HG03565 (cell line): ENCODE measurements around the gene SIK3.
A peak's percentile ranks its signal among the peaks of the same experiment; 100 is the strongest.
"Not testable (repeated sequence)": the region's sequence is repeated elsewhere in the genome, so short reads cannot be mapped to it uniquely, and the experiment has no call there.

Source experiments
- ATAC-seq: cut with Tn5 transposase; IDR thresholded peaks from one replicate; pipeline ENCODE4 v1.9.1; 2021; ENCODE audit warnings: mild to moderate bottlenecking, moderate library complexity; ENCODE audit not compliant: unreplicated experiment

The SIK3 gene

DNA sequence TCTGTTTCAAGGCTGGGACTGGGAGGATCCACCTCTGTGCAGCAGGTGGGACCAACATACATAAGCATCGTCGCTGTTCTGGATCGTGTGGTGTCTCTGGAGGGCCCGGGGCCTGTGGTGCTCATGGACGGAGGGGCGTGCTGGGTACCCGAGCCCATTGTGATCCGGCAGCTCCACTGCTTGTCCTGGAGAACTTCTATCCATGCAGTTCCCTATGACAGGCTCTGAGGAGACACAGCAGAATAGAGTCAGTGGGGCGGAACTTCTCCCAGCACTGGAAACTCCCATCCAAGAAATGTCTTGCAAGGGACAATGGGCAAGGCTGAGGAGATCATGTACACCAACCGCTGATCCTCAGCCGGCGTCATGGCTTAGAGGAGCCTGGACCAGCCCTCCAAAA lies 249.2 kb downstream of the SIK3 start:
- no peak for ATAC-seq

GRCh38 chr11:116847612-116848011 lies 250.6 kb downstream of the SIK3 start:
- ATAC-seq = no peak

GRCh38 chr11:116844722-116845121 lies 253.5 kb downstream of the SIK3 start:
- ATAC-seq = no peak

- no peak for ATAC-seq
Measured at GRCh38 chr11:116843661-116844060, 254.6 kb downstream of the SIK3 start.

DNA sequence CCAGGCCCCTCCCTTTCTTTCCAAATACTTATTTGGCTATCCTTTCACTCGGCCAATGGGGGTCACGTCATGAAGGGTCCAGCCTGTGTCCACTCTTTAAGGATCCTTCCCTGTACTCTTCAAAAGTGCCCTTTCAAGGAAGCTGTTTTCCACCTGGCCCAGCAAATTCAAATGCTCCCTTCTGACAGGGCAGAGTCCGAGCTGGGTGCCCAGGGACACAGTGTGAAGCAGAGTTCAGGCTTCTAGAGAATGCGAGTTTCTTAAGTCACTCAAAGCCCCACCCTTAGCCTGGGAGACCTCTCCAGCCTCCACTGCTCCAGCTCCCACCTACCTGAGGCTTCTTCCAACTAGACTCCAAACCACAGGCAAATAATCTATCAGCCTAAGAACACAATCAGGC lies 255.3 kb downstream of the SIK3 start:
- no peak for ATAC-seq

DNA sequence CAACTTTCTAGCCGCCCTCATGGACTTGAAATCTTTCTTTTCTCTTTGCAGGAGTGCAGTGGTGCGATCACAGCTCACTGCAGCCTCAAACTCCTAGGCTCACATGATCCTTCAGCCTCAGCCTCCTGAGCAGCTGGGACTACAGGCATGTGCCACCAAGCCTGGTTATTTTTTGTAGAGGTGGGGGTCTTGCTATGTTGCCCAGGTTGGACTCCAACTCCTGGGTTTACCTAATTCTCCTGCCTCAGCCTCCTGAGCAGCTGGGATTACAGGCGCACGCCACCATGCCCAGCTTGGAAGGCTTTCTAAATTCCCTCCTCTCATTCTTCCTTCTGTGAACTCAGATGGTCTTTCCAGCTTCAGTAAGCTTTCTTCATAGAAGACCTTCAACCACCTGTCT lies 256.1 kb downstream of the SIK3 start:
- ATAC-seq = no peak

- ATAC-seq = no peak
Measured at GRCh38 chr11:116840746-116841296, 257.4 kb downstream of the SIK3 start.

- ATAC-seq = no peak
Measured at GRCh38 chr11:116840224-116840745, 257.9 kb downstream of the SIK3 start.

DNA sequence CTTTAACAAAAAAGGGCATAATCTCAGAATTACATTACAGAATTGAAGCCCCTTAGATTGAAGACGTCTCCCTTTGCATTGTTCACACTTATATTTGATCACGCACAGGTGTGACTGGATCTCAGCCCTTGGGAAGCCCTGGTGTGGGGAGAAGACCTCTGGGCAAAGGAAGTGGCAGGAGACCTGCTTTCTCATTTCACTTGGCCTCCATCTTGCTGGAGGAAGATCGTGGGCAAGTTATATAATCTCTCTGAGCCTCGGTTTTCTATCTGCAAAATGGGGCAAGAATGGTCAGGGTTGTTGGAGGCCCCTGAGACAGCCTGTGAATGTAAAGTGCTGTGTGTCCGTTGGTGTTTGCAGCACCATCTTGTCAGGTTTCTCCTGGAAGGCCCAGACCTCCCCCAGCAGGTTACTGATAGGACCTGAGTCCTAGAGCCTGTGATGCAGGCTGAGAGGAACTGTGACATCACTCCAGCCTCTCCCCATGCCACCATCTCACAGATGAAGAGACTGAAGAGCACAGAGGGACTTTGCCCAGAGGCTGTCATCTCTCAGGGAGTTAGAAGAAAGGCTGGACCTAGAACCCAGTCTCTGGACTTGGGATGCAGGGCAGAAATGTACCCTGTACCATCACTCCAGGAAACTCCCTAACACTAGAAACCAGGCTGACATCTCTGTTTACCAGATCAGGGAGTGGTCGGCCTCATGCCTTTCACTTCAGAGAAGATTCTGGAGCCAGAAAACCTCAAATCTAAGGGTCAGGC lies 259.7 kb downstream of the SIK3 start:
- ATAC-seq = no peak

DNA sequence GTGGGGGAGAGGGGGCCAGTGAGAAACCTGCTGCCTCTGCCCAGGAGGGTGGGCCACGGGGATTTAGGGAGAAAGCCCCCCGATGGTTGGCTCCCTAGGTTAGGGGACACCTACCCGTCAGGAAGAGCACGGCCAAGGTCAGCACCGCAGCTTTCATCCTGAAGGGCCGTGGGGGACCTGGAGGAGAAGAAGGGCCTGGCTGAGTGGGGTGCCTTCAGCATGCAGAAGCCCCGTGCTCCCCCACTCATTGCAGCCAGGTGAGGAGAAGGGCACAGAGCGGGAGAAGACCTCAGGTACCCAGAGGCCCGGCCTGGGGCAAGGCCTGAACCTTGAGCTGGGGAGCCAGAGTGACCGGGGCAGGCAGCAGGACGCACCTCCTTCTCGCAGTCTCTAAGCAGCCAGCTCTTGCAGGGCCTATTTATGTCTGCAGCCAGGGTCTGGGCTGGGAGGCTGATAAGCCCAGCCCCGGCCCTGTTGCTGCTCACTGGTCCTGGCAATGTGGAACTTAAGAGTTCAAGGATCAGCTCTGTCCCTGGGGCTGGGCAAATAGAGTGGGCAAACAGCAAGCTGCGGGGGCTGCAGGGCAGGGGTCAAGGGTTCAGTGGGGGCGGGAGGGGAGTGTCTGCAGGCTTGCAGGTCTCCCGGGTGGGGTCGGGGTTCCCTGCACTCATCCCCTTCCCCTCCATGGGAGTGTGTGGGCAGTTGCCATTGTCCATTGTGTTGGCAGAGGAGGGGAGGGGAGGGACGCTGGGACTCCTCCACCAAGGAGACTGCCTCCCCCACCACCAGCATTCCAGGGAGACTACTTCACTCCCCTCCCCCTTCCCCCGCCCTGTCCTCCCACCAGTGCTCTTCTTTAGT lies 260.8 kb downstream of the SIK3 start, which contains the start of gene APOA1:
TSS of gene APOA1 (minus strand) at position 392 of the 861 bp plus-strand sequence. CDS start at position 157, 235 bp downstream.
- ATAC-seq = no peak

DNA sequence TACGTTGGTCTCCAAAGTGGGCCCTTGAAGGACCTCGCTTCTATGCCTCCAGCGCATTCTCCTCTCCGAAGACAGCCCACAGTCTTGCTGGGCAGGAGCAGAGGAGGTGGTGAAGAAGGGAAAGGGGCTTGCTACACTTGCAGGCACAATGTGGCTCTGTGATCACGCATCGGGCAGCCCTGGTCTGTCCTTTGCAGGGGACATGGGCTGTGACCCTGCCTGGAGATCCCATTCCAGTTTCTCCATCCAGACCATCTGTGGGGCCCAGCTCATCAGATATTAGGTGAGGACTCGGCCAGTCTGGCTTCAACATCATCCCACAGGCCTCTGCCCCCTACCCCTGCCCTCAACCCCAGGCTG lies 261.6 kb downstream of the SIK3 start:
- ATAC-seq = no peak

GRCh38 chr11:116835791-116836631 lies 262.2 kb downstream of the SIK3 start:
- peak; percentile 74 for ATAC-seq

DNA sequence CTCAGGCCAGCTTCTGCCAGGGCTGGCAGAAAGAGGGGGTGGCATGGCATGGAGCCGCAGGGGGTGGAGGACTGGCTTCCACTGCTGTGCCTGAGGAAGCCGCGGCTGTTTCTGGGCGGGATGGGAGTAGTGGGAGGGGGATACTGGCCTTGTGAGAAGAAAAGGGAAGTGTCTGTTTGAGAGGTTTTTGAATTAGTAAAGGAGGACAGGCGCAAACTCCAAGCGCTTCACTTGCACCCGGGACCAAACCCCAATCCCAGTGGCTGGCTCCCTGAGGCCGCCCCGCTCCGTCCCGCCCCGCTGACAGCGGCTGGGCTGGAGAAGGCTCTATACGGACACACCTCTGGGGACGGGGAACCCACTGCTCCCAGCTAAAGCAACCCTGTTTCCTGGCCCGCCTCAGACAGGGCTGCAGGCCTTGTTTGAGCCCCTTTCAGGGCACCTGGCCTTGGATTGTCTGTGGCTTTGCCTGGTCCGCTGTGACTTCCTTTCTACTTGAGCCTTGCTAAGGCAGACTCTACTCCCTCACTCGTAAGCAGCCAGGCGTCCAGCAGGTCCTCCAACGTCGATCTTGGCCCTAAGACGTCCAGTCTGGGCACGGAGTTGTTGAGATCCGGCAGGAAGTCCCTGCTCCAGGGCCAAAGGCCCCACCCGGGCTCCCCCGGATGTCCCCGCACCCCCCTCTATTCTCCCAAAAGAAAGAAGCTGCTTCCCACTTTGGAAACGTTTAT lies 263.0 kb downstream of the SIK3 start:
- no peak for ATAC-seq

DNA sequence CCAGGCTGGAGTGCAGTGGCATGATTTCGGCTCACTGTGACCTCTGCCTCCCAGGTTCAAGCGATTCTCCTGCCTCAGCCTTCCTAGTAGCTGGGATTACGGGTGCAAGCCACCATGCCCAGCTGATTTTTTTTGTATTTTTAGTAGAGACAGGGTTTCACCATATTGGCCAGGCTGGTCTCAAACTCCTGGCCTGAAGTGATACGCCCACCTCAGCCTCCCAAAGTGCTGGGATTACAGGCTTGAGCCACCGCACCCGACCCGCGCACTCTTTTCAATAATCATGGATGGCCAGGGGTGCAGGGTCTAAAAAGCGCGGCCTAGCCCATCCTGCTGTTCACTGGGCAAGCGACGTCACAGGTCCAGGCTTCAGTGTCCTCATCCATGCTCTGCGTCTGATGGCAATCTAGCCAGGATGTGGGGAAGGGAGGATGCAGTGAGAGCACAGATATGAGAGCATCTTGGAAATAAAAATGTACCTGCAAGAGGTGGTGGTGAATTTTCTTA lies 263.6 kb downstream of the SIK3 start:
- ATAC-seq = not testable (repeated sequence)

- no peak for ATAC-seq
Measured at GRCh38 chr11:116833816-116834534, 264.3 kb downstream of the SIK3 start.

GRCh38 chr11:116833491-116833815 lies 264.8 kb downstream of the SIK3 start:
- ATAC-seq = no peak

DNA sequence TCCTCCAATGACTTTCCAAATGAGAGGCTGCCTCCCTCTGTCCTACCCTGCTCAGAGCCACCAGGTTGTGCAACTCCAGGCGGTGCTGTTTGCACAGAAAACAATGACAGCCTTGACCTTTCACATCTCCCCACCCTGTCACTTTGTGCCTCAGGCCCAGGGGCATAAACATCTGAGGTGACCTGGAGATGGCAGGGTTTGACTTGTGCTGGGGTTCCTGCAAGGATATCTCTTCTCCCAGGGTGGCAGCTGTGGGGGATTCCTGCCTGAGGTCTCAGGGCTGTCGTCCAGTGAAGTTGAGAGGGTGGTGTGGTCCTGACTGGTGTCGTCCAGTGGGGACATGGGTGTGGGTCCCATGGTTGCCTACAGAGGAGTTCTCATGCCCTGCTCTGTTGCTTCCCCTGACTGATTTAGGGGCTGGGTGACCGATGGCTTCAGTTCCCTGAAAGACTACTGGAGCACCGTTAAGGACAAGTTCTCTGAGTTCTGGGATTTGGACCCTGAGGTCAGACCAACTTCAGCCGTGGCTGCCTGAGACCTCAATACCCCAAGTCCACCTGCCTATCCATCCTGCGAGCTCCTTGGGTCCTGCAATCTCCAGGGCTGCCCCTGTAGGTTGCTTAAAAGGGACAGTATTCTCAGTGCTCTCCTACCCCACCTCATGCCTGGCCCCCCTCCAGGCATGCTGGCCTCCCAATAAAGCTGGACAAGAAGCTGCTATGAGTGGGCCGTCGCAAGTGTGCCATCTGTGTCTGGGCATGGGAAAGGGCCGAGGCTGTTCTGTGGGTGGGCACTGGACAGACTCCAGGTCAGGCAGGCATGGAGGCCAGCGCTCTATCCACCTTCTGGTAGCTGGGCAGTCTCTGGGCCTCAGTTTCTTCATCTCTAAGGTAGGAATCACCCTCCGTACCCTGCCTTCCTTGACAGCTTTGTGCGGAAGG lies 265.6 kb downstream of the SIK3 start:
- no peak for ATAC-seq

DNA sequence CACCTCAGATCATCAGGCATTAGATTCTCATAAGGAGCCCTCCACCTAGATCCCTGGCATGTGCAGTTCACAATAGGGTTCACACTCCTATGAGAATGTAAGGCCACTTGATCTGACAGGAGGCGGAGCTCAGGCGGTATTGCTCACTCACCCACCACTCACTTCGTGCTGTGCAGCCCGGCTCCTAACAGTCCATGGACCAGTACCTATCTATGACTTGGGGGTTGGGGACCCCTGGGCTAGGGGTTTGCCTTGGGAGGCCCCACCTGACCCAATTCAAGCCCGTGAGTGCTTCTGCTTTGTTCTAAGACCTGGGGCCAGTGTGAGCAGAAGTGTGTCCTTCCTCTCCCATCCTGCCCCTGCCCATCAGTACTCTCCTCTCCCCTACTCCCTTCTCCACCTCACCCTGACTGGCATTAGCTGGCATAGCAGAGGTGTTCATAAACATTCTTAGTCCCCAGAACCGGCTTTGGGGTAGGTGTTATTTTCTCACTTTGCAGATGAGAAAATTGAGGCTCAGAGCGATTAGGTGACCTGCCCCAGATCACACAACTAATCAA lies 266.4 kb downstream of the SIK3 start:
- ATAC-seq = no peak
